NT2/D1 (cell line): ENCODE measurements around the gene GTF3C6.

Experiments used
- SUZ12 ChIP-seq: IDR thresholded peaks from 2 replicates; pipeline ENCODE4 v1.6.1; 2011; ENCODE audit not compliant: insufficient read length, insufficient read depth; ENCODE audit errors: extremely low read depth
- YY1 ChIP-seq: IDR thresholded peaks from 2 replicates; pipeline ENCODE4 v1.6.1; 2011; ENCODE audit not compliant: insufficient read length, insufficient read depth
- ZNF274 ChIP-seq: IDR thresholded peaks from 2 replicates; pipeline ENCODE4 v1.6.1; 2011; ENCODE audit warnings: mild to moderate bottlenecking, low read depth, low read length

DNA sequence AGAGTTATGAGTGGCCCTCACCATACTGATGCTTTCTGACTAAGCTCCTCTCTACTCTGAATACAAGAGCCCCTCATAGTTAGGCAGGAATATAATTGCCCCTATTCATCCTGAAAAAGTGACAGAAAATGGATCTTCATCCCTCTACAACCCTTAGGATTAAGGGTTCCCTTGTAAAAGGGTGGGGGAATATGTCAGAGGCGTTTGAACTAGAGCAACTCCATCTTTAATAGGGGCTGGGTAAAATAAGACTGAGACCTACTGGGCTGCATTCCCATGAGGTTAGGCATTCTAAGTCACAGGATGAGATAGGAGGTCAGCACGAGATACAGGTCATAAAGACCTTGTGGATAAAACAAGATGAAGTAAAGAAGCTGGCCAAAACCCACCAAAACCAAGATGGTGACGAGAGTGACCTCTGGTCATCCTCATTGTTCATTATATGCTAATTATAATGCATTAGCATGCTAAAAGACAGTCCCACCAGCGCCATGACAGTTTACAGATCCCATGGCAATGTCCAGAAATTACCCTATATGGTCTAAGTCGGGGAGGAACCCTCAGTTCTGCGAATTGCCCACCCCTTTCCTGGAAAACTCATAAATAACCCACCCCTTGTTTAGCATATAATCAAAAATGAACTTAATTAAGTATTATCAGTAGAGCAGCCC is 4.7 kb upstream of the GTF3C6 start:
- TF ChIP-seq ZNF274 (no peak), YY1 (no peak), SUZ12 (no peak)
